Transverse colon (tissue), 4 donors: ENCODE data around the gene ERG. TPM values are rescaled to one million over a fixed set of nuclear protein-coding genes. Genes with fewer than 3 reads are reported as not detected.

Experiments
- DNase-seq: peaks from one replicate; pipeline ENCODE4 v3.0.0-alpha.2; 2019
- H3K27ac ChIP-seq, 4 donors: fragments of 200-600 bp; sonication (generic); 2 replicates each; pipeline ENCODE4 v1.5.1; 2016 to 2018; ENCODE audit warnings: inconsistent platforms in 4 of 4
- H3K27me3 ChIP-seq: fragments of 200-600 bp; sonication (generic); 2 replicates; pipeline ENCODE4 v1.5.1; 2017; ENCODE audit warnings: inconsistent platforms
- H3K36me3 ChIP-seq, 4 donors: fragments of 200-600 bp; sonication (generic); 2 replicates each; pipeline ENCODE4 v1.5.1; 2017 to 2019; ENCODE audit warnings: inconsistent platforms in 4 of 4
- H3K4me1 ChIP-seq, 4 donors: fragments of 200-600 bp; sonication (generic); 2 replicates each; pipeline ENCODE4 v1.5.1; 2017 to 2020; ENCODE audit warnings: inconsistent platforms in 4 of 4
- H3K4me3 ChIP-seq, 4 donors: fragments of 200-600 bp; sonication (generic); 1 replicate in 1 of 4; 2 replicates in 3 of 4; pipeline versions ENCODE4 v1.5.1 to v1.6.1; 2017 to 2019; ENCODE audit warnings: inconsistent platforms in 4 of 4
- H3K9me3 ChIP-seq, 2 donors: fragments of 200-600 bp; sonication (generic); 2 replicates each; pipeline ENCODE4 v1.5.1; 2017 to 2019; ENCODE audit warnings: inconsistent platforms in 2 of 2
- CTCF ChIP-seq, 5 experiments: fragments of 200-600 bp in 3 of 5; fragments of 450-650 bp in 2 of 5; sonication (generic) in 3 of 5; IDR thresholded peaks; 1 replicate in 2 of 5; 2 replicates in 3 of 5; pipeline ENCODE4 v1.5.1; 2016 to 2017; ENCODE audit warnings: antibody characterized with exemption in 5 of 5, inconsistent platforms in 3 of 5, mild to moderate bottlenecking in 2 of 5, moderate library complexity in 1 of 5
- EP300 ChIP-seq: sonication (generic); formaldehyde crosslinking; IDR thresholded peaks from one replicate; pipeline ENCODE4 v1.6.1; 2017; ENCODE audit warnings: antibody characterized with exemption, low read depth
- POLR2A ChIP-seq: fragments of 450-650 bp; IDR thresholded peaks from one replicate; pipeline ENCODE4 v1.6.1; 2016; ENCODE audit warnings: antibody characterized with exemption, mild to moderate bottlenecking, moderate library complexity
- POLR2AphosphoS5 ChIP-seq, 3 donors: sonication (generic); formaldehyde crosslinking; IDR thresholded peaks; one replicate each; pipeline ENCODE4 v1.6.1; 2016; ENCODE audit warnings: antibody characterized with exemption in 3 of 3
- WGBS, 2 donors: methylation state at CpG; one replicate each; pipeline ENCODE4 v1.1.5; 2018; ENCODE audit warnings: low coverage in 1 of 2; 5-methylcytosine and 5-hydroxymethylcytosine counted together
- in situ Hi-C, 4 donors: fragments of 200-750 bp; cut with MboI; loops; one replicate each; pipeline versions ENCODE4 v1.15.0 to v1.15.1; 2017; ENCODE audit warnings: low sequenced_read_pairs in 3 of 4, low pct_ligation_motif_present in 1 of 4, low pct_unique_long_range_greater_than_20kb in 1 of 4
- intact Hi-C: fragments of 100-400 bp; cut with DNase I; formaldehyde crosslinking; loops from one replicate; pipeline ENCODE4 v1.15.1; 2023; ENCODE audit warnings: low total_unique reads
- total RNA-seq, 4 donors: library from RNA; depleted of rRNA; stranded (reverse); fragments of >200 nt; gene quantifications; one replicate each; pipeline ENCODE4 v1.1.0, GENCODE V29; 2016

ERG gene, protein sequence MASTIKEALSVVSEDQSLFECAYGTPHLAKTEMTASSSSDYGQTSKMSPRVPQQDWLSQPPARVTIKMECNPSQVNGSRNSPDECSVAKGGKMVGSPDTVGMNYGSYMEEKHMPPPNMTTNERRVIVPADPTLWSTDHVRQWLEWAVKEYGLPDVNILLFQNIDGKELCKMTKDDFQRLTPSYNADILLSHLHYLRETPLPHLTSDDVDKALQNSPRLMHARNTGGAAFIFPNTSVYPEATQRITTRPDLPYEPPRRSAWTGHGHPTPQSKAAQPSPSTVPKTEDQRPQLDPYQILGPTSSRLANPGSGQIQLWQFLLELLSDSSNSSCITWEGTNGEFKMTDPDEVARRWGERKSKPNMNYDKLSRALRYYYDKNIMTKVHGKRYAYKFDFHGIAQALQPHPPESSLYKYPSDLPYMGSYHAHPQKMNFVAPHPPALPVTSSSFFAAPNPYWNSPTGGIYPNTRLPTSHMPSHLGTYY
- 1 to 10 TPM; 1.5 to 8.6 (median 3.7) TPM for total RNA-seq

- in situ Hi-C loops = no loop called here
- intact Hi-C loops = no loop called here
- Histone ChIP-seq H3K4me3 (peak within 1 kb of the TSS in 1 of 4 donors; percentile 4), H3K9me3 (no peaks in the 10 kb centered on the region), H3K27ac (peak within 1 kb of the TSS in 3 of 4 donors; percentile 14 to 41 (median 30)), H3K27me3 (no peaks in the 10 kb centered on the region), H3K4me1 (peaks cover 0 to 6% (median 0%) of the 10 kb centered on the region in 4 donors), H3K36me3 (no peaks in the 10 kb centered on the region)
- DNase-seq = no peak
- TF ChIP-seq EP300 = no peak
- TF ChIP-seq POLR2A = no peak
- no peak for TF ChIP-seq CTCF (IDR thresholded peaks at IDR 0.05)
- TF ChIP-seq POLR2AphosphoS5 (IDR thresholded peaks at IDR 0.05) = no peak
- WGBS, 2 donors = 56 to 62% methylated on average over 4 to 12 of the region's 12 CpGs
Observed at GRCh38 chr21:38498057-38498833, at the start of gene ERG. ERG (minus strand) TSS chr21:38498477; CDS start chr21:38498380, 97 bp downstream.

GRCh38 chr21:38544661-38545060 lies 46.4 kb upstream of the ERG start:
- H3K27ac ChIP-seq = no peak overlapping the region
- H3K27me3 ChIP-seq = no peaks in the 10 kb centered on the region
- H3K9me3 ChIP-seq = no peaks in the 10 kb centered on the region
- no peak overlapping the region for H3K4me3 ChIP-seq
- 82 to 94% methylated on average over 2 of the region's 2 CpGs for WGBS, 2 donors
- intact Hi-C loops = no loop called here
- TF ChIP-seq EP300 (no peak), CTCF (IDR thresholded peaks at IDR 0.05) (no peak), POLR2AphosphoS5 (IDR thresholded peaks at IDR 0.05) (no peak), POLR2A (no peak)
- in situ Hi-C loops = no loop called here
- no peak for DNase-seq
- H3K36me3 ChIP-seq = no peaks in the 10 kb centered on the region
- peaks cover 0 to 3% (median 0%) of the 10 kb centered on the region in 4 donors for H3K4me1 ChIP-seq

- DNase-seq = no peak
- H3K4me1 ChIP-seq = peaks cover 0 to 17% (median 3%) of the 10 kb centered on the region in 4 donors
- no peak overlapping the region for H3K4me3 ChIP-seq
- H3K27ac ChIP-seq = no peak overlapping the region
- H3K36me3 ChIP-seq = no peaks in the 10 kb centered on the region
- intact Hi-C loops (no loop called here), in situ Hi-C loops (no loop called here)
- no peaks in the 10 kb centered on the region for H3K9me3 ChIP-seq
- WGBS, 2 donors = 67 to 77% methylated on average over 1 to 4 of the region's 4 CpGs
- no peaks in the 10 kb centered on the region for H3K27me3 ChIP-seq
- no peak for TF ChIP-seq POLR2A
- no peak for TF ChIP-seq EP300
- no peak for TF ChIP-seq CTCF (IDR thresholded peaks at IDR 0.05)
- TF ChIP-seq POLR2AphosphoS5 (IDR thresholded peaks at IDR 0.05) = no peak
Observed at GRCh38 chr21:38542263-38542662, 44.0 kb upstream of the ERG start.

DNA sequence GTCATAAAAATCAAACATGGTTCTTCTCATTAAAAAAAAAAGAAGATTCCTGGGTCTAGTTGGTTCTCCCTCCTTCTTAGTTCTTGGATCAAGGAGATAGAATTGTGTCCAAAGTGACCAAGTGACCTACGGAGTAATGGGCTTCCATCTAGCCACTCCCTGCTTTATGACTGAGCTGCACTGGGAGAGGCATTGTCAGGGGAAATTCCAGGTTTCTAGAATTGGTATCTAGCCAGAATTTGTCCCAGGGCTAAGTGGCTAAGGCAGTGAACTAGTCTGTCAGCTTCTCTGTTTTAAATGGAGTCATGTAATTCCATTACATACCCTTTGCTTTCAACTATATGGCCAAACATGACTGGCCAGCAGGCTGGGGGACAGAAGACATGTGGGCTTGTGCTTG lies 40.1 kb upstream of the ERG start:
- intact Hi-C loops = no loop called here
- no peaks in the 10 kb centered on the region for H3K36me3 ChIP-seq
- 23 to 50% methylated on average over 1 of the region's 1 CpG for WGBS, 2 donors
- TF ChIP-seq POLR2AphosphoS5 (IDR thresholded peaks at IDR 0.05) (no peak), EP300 (no peak), POLR2A (no peak), CTCF (IDR thresholded peaks at IDR 0.05) (no peak)
- in situ Hi-C loops = no loop called here
- H3K27me3 ChIP-seq = no peaks in the 10 kb centered on the region
- H3K9me3 ChIP-seq = no peaks in the 10 kb centered on the region
- no peak for DNase-seq
- H3K4me1 ChIP-seq = peaks cover 0 to 14% (median 3%) of the 10 kb centered on the region in 4 donors
- H3K27ac ChIP-seq = peak overlapping the region in 2 of 4 donors; percentile 11 to 31
- no peak overlapping the region for H3K4me3 ChIP-seq
